Measurements from ENCODE around the gene ITIH1.
"Not testable (repeated sequence)": the region's sequence is repeated elsewhere in the genome, so short reads cannot be mapped to it uniquely, and the experiment has no call there.

- TF ChIP-seq CTCF, POLR2A (IDR thresholded peaks at IDR 0.05): not testable (repeated sequence)
These were observed 48.6 kb upstream of the ITIH1 start for GRCh38 chr3:52728753-52729152.

All from right lobe of liver (tissue), 4 donors.